Amniotic stem cell (primary cell): Measurements from ENCODE around the gene TLE3.

ENCODE experiments used
- DNase-seq: peaks from one replicate; lab custom pipeline; 2025; lab: John Stamatoyannopoulos, UW

Gene TLE3

DNA sequence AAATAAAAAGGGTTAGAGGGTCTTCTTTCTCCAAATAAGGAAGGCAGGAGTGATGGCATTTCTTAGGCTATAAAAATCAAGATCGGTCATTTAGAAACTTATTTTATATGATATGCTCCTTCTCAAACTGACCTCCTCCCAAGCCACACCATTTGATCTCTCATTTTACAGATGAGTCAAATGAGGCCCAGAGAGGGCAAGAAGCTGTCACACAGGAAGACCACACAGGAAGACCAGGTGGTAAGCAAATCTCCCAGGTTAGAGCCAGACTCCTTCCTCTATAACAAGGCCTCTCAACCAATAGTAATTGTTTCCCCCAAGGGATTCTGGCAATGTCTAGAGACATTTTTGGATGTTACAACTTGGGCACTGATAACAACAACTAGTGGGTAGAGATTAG is 13.8 kb downstream of the TLE3 start:
- no peak for DNase-seq

- no peak for DNase-seq
These were observed 14.3 kb downstream of the TLE3 start for GRCh38 chr15:70083418-70083817.

- no peak for DNase-seq
These were observed 15.3 kb downstream of the TLE3 start for GRCh38 chr15:70082281-70082900.

DNA sequence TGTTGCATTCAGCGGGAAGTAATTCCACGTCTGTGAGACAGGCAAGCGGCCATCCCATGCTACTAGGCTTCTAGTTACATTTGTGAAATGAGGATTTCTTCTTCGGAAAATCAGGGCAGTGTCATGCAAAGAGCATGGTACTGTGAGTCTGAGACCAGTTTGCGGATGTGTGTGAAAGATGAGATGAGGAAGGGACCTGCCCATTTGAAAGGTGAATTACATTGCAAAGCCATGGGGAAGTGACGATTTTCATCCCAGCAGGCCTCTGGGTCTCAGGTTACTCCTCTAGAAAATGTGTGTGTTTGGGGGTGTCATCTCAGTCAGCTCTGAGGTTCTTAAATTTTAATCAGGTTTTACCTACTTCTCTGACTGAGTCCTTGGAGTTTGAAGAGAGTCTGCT is 16.1 kb downstream of the TLE3 start:
- no peak for DNase-seq

GRCh38 chr15:70080347-70080746 is 17.4 kb downstream of the TLE3 start:
- DNase-seq, result no peak

- DNase-seq, result no peak
These were observed 17.8 kb downstream of the TLE3 start for GRCh38 chr15:70079888-70080287.

DNA sequence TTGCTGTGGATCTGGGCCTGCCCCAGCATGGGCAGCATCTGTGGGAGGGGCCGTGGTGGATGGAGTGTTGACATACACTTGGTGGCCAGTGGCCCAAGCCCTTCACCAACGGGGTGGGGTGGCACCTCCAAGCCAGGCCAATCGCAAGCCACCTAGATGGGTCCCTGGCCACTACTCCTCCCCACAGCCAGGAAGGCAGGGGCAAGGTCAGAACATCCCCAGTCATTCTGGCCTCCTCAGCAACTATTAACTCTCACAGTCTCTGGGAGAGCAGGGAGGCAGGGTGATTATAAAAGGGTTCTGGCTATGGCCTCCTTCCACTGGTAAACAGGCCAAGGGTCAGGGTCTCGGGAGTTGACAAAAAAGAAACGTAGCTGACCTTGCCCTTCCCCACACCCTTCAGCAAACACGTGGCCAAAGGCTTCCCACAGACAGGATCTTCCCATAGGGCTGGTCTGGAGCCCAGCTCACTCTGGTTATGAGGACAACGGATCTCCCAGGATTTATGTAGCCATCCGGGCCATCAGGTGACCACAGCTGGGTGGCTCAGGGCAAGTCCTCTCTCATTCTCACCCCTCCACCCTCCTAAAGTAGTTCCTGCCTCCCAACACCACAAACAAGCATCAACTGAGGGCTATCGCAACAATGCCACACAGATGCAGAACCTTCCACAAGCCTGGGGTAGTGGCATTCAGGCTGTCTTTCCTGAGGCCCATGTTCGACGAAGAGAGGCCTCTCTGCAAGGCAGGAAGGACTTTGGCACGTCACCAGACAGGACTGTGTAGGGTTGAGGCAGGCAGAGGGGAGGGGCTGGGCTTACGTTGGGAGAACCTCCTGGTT is 18.9 kb downstream of the TLE3 start:
- DNase-seq, result no peak

DNA sequence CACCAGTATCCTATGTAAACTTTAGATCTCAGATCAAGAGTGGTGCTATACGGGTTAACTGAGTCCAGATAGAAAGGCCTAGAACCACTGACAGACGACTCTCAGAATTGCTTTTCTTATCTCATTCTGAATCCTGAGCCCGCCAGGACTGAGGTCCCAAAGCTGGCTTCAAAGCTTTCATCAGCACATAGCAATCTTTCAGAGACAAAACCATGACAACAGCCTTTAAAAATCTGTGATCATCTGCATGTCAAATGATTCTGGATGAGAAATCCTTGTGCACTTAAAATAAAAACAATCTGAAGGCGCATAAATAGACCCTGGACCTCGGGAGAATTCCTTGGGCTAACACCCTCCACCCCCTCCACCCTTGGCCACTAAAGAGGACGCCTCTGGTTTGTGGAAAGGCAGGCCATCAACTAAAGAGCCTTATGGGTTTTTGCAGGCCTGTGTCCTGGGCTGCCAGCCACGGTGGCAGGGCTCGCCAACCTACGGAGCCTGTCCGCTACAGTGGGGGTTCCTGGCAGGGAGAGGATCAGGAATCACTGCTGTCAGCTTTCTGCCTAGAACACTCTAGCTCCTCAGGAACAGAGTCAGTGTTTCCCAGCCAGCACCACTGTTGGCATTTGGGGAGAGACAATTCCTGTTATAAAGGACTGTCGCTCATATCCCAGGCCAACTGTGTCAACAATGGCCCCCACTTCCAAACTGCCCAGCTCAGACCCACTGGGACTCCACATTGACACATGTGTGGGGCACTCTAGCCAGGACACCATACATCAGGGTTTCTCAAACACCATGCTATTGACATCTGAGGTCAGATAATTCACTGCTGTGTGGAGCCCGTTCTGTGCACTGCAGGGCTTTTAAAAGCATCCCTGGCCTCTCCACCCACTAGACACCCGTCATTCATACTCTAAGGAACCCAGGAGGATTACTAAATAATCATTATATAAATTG is 20.2 kb downstream of the TLE3 start:
- DNase-seq, result no peak

DNA sequence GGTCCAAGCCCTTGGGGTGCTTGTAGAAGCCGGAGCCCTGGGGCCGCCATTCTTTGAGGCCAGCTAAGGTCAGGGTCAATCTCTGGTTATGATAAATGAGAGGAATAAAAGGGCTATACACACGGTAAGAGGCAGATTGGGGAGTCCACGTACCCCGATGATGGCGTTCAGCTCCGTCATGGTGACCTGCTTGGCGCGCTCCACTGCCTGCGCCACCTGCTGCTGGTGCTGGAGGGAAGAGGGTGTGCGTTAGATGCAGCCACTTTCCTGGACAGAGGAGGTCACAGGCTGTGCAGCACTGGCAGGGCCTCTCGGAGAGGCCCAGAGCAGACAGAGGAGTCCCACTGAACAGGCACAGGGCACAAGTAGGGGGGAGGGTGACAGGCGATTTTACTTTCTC is 23.3 kb downstream of the TLE3 start:
- DNase-seq, result no peak

DNA sequence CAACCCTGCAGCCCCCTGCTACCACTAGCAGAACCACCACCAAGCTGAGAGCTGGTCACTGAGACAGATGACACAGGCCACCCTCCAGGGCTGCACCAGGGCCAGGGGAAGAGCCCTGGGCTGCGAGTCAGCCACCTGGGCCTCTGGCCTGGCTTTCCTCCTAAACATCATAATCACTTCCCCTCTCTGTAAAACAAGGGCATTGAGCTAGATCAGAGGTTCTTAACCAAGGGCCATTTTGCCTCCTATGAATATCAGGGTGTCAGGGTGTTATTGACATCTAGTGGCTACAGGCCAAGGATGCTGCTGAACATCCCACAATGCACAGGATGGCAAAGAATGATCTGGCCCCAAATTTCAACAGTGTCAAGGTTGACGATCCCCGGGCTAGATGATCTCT is 25.2 kb downstream of the TLE3 start:
- no peak for DNase-seq

GRCh38 chr15:70071799-70072198 is 25.9 kb downstream of the TLE3 start:
- DNase-seq, result no peak

- no peak for DNase-seq
These were observed 28.0 kb downstream of the TLE3 start for GRCh38 chr15:70069716-70070115.

GRCh38 chr15:70068783-70069565 is 28.7 kb downstream of the TLE3 start:
- DNase-seq, result no peak

GRCh38 chr15:70067681-70068080 is 30.0 kb downstream of the TLE3 start:
- no peak for DNase-seq

DNA sequence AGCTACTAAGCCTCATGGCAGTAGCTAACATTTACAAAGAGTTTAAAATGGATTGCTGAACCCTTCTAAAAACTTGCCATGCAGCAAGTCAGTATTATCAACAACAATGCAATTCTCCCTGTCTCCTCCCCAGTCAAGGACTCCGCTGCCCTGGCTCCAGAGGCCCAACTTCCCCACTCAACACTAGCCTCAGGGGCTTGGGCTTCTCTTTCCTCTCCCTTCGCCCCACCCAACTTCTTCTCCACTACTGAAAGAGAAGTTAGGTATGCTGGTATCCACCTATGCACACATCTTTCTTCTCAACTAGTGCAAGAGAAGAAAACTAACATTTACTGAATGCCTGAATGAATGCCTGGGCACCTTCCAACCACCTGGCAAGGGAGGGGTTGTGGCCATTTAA is 30.7 kb downstream of the TLE3 start:
- no peak for DNase-seq

- DNase-seq, result no peak
These were observed 31.3 kb downstream of the TLE3 start for GRCh38 chr15:70066447-70066846.

DNA sequence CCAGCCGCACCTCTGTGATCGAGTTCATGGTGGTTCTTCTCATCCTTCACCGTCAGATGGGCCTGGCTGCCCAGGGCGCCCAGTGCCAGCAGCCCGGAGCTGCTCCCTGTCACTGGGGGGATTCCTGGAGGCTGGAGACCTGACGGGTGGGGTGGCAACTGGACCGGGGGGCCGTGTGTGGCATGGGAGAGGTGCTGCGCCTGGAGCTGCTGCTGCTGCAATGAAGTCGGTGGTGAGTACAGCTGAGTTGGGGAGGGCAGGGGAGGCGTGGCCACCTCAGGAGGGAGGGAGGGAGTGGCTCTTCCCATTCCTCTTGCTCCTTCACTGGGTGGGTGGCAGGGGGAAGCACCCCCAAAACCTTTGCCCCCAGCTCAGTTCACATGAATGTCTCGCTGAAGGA is 31.7 kb downstream of the TLE3 start:
- DNase-seq, result no peak

- DNase-seq, result no peak
These were observed 32.6 kb downstream of the TLE3 start for GRCh38 chr15:70065006-70065722.

- no peak for DNase-seq
These were observed 33.3 kb downstream of the TLE3 start for GRCh38 chr15:70064441-70064840.

- DNase-seq, result no peak
These were observed 33.7 kb downstream of the TLE3 start for GRCh38 chr15:70063980-70064379.

DNA sequence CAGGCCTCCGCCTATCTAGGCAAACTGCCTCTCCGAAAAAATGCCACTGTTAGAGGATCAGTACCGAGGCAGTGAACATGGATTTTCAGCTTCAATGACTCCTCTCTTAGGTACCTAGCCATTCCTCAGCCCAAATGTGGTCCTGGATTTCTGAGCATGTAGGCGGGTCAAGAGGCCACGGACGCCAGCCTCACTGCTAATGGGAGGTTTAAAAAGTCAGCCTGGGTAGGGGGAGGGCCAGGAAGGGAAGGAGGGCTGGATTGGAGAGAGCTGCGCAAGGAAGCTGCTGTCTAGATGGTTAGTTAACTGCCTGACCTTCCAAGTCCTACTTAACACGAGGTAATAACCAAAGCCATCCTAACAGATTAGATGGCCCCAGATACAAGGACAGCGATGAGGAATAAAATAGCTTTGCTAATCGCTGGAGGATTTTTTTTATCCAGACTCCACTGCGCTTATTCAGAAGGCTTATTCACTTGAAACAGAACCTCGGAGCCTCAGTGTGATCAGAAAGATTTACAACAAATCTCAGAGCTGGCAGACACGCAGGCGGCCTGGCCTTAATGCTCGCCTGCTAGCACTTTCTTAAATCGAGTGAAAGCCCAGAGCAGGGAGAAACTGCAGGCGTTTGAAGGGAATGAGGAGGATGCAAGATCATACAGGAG is 34.3 kb downstream of the TLE3 start:
- no peak for DNase-seq
